ENCODE results near the gene TOP3B.

TOP3B gene

DNA sequence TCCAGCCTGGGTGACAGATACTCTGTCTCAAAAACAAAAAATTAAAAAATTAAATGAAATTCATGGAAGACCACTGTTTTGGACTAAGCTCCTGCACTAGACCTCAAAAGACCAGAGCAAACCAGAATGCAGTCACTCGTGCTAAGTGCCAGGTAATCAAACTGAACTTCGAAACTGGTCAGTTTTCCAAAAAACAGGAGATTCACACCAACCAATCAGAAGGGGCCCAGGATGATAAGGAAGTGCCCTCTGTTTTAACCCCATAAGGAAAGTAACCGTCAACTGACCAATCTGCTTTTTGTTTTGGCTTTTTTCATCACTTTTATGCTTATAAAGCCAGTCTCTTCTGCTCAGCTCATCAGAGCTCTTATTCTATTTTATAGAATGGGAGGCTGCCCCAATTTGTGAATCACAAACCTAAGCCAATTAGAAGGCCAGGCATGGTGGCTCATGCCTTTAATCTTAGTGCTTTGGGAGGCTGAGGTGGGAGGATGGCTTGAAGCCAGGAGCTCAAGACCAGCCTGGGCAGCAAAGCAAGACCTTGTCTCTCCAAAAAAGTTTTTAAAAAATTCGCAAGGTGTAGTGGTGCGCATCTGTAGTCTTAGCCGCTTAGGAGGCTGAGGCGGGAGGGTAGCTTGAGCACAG, 10.1 kb upstream of the TOP3B start:
- TF ChIP-seq FOXP2 (optimal IDR thresholded peaks at IDR 0.05; ENCODE audit: borderline replicate concordance, extremely low read depth, extremely low read length, insufficient read depth) (no peak), TAF1 (IDR thresholded peaks at IDR 0.05; ENCODE audit: borderline replicate concordance, insufficient read depth, low read length) (no peak), SIN3A (IDR thresholded peaks at IDR 0.05; ENCODE audit: borderline replicate concordance, insufficient read depth, low read length) (no peak), POLR2AphosphoS5 (IDR thresholded peaks at IDR 0.05; ENCODE audit: low read depth, low read length) (no peak), REST (IDR thresholded peaks at IDR 0.05; ENCODE audit: insufficient read depth in 1 of 2, low read depth in 2 of 2, low read length in 2 of 2) (no peak)

GRCh38 chr22:21991774-21992173, 9.2 kb upstream of the TOP3B start:
- no peak for TF ChIP-seq POLR2AphosphoS5 (IDR thresholded peaks at IDR 0.05; ENCODE audit: low read depth, low read length)
- TF ChIP-seq TAF1 (IDR thresholded peaks at IDR 0.05; ENCODE audit: borderline replicate concordance, insufficient read depth, low read length) = no peak
- no peak for TF ChIP-seq REST (IDR thresholded peaks at IDR 0.05; ENCODE audit: insufficient read depth in 1 of 2, low read depth in 2 of 2, low read length in 2 of 2)
- no peak for TF ChIP-seq SIN3A (IDR thresholded peaks at IDR 0.05; ENCODE audit: borderline replicate concordance, insufficient read depth, low read length)
- no peak for TF ChIP-seq FOXP2 (optimal IDR thresholded peaks at IDR 0.05; ENCODE audit: borderline replicate concordance, extremely low read depth, extremely low read length, insufficient read depth)

DNA sequence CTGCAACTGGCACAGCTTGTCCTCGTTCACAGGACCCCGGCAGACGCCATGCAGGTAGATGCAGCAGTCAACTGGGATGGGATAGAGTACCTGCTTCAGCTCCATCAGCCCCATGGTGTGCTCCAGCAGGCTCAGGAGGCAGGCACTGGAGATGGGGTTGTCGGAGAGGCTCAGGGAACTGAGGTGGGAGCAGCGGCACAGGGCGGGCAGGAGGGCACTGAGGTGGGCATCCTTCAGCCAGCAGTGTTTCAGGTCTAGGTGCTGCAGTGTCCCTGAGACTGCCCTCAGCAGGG, 8.7 kb upstream of the TOP3B start:
- TF ChIP-seq TAF1 (IDR thresholded peaks at IDR 0.05; ENCODE audit: borderline replicate concordance, insufficient read depth, low read length) (no peak), REST (IDR thresholded peaks at IDR 0.05; ENCODE audit: insufficient read depth in 1 of 2, low read depth in 2 of 2, low read length in 2 of 2) (no peak), POLR2AphosphoS5 (IDR thresholded peaks at IDR 0.05; ENCODE audit: low read depth, low read length) (no peak), SIN3A (IDR thresholded peaks at IDR 0.05; ENCODE audit: borderline replicate concordance, insufficient read depth, low read length) (no peak), FOXP2 (optimal IDR thresholded peaks at IDR 0.05; ENCODE audit: borderline replicate concordance, extremely low read depth, extremely low read length, insufficient read depth) (no peak)

DNA sequence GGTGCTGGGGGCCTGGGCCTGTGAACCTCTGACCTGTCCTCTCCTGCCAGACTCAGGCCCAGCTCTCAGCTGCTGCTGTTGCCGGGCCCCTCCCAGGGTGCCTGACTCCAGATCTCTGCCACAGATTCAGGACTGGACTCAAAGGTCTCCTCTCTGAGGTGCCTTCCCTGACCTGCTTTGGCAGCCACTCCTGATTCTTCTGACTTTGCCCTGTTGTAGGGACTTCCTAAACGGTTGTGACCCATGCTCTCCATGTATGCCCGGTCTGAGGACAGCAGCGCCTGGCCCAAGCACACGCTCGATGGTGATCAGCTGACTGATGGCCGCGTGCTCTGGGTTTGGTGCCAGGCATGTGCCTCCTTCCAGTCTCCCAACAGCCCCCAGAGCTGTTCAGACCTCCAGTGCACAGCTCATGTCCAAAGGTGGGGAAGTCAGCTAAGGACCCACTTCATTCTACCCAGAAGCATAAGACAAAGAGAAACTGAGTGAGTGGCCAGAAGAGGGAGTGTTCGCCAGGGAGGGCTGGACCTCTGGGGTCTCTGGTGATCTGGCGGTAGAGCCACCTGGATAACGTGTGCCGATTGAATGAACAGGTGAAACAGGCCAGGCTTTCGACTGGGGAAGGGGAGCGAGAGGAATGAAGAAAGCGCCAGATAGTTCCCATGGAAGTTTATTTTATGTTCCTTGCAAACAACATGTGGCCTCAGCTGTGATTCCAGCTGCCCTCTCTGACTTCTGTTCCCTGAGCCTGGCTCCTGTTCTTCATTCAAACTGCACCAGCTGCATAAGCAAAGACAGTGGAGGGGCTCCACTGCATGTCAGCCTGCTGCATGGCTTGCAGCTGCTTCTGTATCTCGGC, 8.1 kb upstream of the TOP3B start:
- TF ChIP-seq POLR2AphosphoS5 (IDR thresholded peaks at IDR 0.05; ENCODE audit: low read depth, low read length) (no peak), SIN3A (IDR thresholded peaks at IDR 0.05; ENCODE audit: borderline replicate concordance, insufficient read depth, low read length) (no peak), FOXP2 (optimal IDR thresholded peaks at IDR 0.05; ENCODE audit: borderline replicate concordance, extremely low read depth, extremely low read length, insufficient read depth) (no peak), REST (IDR thresholded peaks at IDR 0.05; ENCODE audit: insufficient read depth in 1 of 2, low read depth in 2 of 2, low read length in 2 of 2) (no peak), TAF1 (IDR thresholded peaks at IDR 0.05; ENCODE audit: borderline replicate concordance, insufficient read depth, low read length) (no peak)
